GM12872 (cell line): ENCODE measurements around the gene PCDH7.

ENCODE experiments used
- CTCF ChIP-seq: IDR thresholded peaks from 3 replicates; pipeline ENCODE4 v1.5.1; 2011; ENCODE audit warnings: low read depth, mild to moderate bottlenecking, low read length, moderate library complexity; ENCODE audit not compliant: insufficient read depth

The PCDH7 gene

GRCh38 chr4:30769093-30769492, 48.9 kb downstream of the PCDH7 start:
- no peak for TF ChIP-seq CTCF

GRCh38 chr4:30770049-30770549, 49.9 kb downstream of the PCDH7 start:
- no peak for TF ChIP-seq CTCF

- TF ChIP-seq CTCF = no peak
Measured at GRCh38 chr4:30770812-30771211, 50.6 kb downstream of the PCDH7 start.

- no peak for TF ChIP-seq CTCF
Measured at GRCh38 chr4:30776451-30776850, 56.3 kb downstream of the PCDH7 start.

GRCh38 chr4:30776921-30777415, 56.8 kb downstream of the PCDH7 start:
- TF ChIP-seq CTCF = no peak
